ENCODE data around the gene MLLT10.

- TF ChIP-seq CTCF (IDR thresholded peaks at IDR 0.05) = no peak
- TF ChIP-seq POLR2A (IDR thresholded peaks at IDR 0.05) = no peak
These were observed 69.7 kb downstream of the MLLT10 start for GRCh38 chr10:21603721-21604120.

Data from thyroid gland (tissue), 4 donors.